ENCODE measurements around the gene PRMT1. TPM values are rescaled to one million over a fixed set of nuclear protein-coding genes. Genes with fewer than 3 reads are reported as not detected.

Gene PRMT1
- polyA plus RNA-seq, 2 of the 4 experiments (the other 2 are of a cell fraction), result 504 to 516 TPM

DNA sequence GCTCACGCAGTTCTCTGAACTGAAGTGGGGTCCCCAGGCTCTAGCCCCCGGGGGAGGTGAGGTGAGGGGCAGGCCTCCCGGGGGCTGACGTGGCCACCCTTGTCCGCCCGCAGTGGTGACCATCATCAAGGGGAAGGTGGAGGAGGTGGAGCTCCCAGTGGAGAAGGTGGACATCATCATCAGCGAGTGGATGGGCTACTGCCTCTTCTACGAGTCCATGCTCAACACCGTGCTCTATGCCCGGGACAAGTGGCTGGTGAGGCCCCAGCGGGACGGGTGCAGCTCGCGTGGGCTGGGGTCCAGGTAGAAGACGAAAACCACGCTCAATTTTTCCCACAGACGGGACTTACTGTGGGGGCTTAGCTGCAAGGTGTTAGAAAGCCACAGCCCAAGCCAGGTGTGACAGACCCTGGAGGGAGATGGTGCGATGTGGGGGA lies 6.8 kb downstream of the PRMT1 start:
- TF ChIP-seq RFX5 (IDR thresholded peaks at IDR 0.05), result no peak
- no peak for TF ChIP-seq CBX8 (IDR thresholded peaks at IDR 0.05)
- TF ChIP-seq, protein P1, sequence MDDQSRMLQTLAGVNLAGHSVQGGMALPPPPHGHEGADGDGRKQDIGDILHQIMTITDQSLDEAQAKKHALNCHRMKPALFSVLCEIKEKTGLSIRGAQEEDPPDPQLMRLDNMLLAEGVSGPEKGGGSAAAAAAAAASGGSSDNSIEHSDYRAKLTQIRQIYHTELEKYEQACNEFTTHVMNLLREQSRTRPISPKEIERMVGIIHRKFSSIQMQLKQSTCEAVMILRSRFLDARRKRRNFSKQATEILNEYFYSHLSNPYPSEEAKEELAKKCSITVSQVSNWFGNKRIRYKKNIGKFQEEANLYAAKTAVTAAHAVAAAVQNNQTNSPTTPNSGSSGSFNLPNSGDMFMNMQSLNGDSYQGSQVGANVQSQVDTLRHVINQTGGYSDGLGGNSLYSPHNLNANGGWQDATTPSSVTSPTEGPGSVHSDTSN (IDR thresholded peaks at IDR 0.05), result no peak
- TF ChIP-seq ZFP36 (IDR thresholded peaks at IDR 0.05; ENCODE audit: borderline replicate concordance, partially characterized antibody), result no peak
- no peak for TF ChIP-seq TFCP2L1 (CRISPR knock-in tag; IDR thresholded peaks at IDR 0.05)
- no peak for TF ChIP-seq EHF (CRISPR knock-in tag; IDR thresholded peaks at IDR 0.05)
- TF ChIP-seq, protein P2, sequence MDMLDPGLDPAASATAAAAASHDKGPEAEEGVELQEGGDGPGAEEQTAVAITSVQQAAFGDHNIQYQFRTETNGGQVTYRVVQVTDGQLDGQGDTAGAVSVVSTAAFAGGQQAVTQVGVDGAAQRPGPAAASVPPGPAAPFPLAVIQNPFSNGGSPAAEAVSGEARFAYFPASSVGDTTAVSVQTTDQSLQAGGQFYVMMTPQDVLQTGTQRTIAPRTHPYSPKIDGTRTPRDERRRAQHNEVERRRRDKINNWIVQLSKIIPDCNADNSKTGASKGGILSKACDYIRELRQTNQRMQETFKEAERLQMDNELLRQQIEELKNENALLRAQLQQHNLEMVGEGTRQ (IDR thresholded peaks at IDR 0.05), result no peak
- no peak for TF ChIP-seq KDM5A (IDR thresholded peaks at IDR 0.05)
- ChIA-PET CTCF (interaction anchor here (0.7 to 5.5 kb wide), 33 partner anchors 8 to 452 kb away, joined by 3 to 42 read pairs (median 4); partner anchors contain the start of genes FUZ and PRRG2), POLR2A (interaction anchor here (1.0 to 2.6 kb wide), 2 partner anchors 7 to 43 kb away, joined by 3 to 13 read pairs; partner anchors contain the start of gene PRMT1)
- DNase-seq (ENCODE audit: low read depth in 1 of 2, low spot score in 1 of 2) (no peak), ATAC-seq (no peak), FAIRE-seq (no peak)
- WGBS (ENCODE audit: missing lambda C conversion rate), result 94% methylated on average over 18 of the region's 18 CpGs
- Histone ChIP-seq H3K4me3 (no peak overlapping the region), H3K9me3 (no peaks in the 10 kb centered on the region), H3K4me1 (peaks cover 32% of the 10 kb centered on the region), H3K27ac (no peak overlapping the region), H3K4me2 (no peak overlapping the region)

DNA sequence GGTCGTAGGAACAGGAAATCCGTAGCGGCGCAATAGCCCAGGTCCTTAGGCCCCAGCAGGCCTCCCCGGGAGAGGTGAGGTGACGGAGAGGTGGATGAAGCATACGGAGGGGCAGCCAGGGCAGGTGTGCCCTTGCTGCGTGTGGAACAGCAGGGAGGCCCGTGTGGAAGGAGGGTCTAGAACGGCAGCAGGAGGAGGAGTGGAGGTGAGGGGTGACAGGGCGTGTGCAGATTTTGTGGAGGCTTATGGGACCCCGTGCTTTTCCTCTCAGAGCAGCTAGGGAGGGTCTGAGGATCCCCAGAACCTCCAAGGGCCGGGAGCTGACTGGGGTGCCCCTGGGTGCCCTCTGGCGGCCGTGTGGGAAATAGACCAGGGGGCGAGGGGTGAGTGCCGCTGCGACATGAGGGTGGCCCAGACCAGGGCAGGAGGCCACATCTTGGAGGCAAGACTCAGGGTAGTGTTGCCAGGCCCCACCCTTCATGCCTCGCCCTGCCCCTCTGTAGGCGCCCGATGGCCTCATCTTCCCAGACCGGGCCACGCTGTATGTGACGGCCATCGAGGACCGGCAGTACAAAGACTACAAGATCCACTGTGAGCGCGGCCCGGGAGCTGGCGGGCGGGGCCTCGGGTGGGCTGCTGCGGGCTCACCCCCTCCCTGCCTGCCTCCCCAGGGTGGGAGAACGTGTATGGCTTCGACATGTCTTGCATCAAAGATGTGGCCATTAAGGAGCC lies 7.3 kb downstream of the PRMT1 start:
- Histone ChIP-seq H3K4me3 (no peak overlapping the region), H3K4me1 (peaks cover 26% of the 10 kb centered on the region), H3K27ac (0 out of 6 replicates have a peak overlapping the region, but pooled peaks of 1 of the 2 experiments have one; percentile 2), H3K9me3 (no peaks in the 10 kb centered on the region), H3K4me2 (no peak overlapping the region)
- CTCF ChIA-PET, result interaction anchor here (0.6 to 5.5 kb wide), 43 partner anchors 9 to 451 kb away, joined by 3 to 42 read pairs (median 4); partner anchors contain the start of genes FUZ, PRRG2, RRAS and TSKS
- 73% methylated on average over 32 of the region's 35 CpGs for WGBS (ENCODE audit: missing lambda C conversion rate)
- POLR2A ChIA-PET, result interaction anchor here (1.0 to 2.6 kb wide), 3 partner anchors 8 to 81 kb away, joined by 3 to 13 read pairs (median 3); partner anchors contain the start of gene PRMT1
- DNase-seq (ENCODE audit: low read depth in 1 of 2, low spot score in 1 of 2) (peak; percentile 57 to 75), FAIRE-seq (no peak), ATAC-seq (peak; percentile 50 to 70)
- TF ChIP-seq, protein P3, sequence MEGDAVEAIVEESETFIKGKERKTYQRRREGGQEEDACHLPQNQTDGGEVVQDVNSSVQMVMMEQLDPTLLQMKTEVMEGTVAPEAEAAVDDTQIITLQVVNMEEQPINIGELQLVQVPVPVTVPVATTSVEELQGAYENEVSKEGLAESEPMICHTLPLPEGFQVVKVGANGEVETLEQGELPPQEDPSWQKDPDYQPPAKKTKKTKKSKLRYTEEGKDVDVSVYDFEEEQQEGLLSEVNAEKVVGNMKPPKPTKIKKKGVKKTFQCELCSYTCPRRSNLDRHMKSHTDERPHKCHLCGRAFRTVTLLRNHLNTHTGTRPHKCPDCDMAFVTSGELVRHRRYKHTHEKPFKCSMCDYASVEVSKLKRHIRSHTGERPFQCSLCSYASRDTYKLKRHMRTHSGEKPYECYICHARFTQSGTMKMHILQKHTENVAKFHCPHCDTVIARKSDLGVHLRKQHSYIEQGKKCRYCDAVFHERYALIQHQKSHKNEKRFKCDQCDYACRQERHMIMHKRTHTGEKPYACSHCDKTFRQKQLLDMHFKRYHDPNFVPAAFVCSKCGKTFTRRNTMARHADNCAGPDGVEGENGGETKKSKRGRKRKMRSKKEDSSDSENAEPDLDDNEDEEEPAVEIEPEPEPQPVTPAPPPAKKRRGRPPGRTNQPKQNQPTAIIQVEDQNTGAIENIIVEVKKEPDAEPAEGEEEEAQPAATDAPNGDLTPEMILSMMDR (IDR thresholded peaks at IDR 0.05), result peak; percentile 65
- TF ChIP-seq RARB (CRISPR knock-in tag; IDR thresholded peaks at IDR 0.05) (peak; percentile 12; the same call in 1 of the 2 replicates), TP53 (CRISPR knock-in tag; IDR thresholded peaks at IDR 0.05) (peak; percentile 10; the same call in 1 of the 2 replicates), RAD21 (conservative IDR thresholded peaks at IDR 0.05 in 1 of 2, IDR thresholded peaks at IDR 0.05 in 1 of 2) (peak in 1 of 2 experiments; percentile 17; a peak in 1 of 5 replicates), TFCP2L1 (CRISPR knock-in tag; IDR thresholded peaks at IDR 0.05) (peak; percentile 47; the same call in 1 of the 2 replicates), SMC3 (IDR thresholded peaks at IDR 0.05) (peak; percentile 47; the same call in 2 of the 3 replicates), CBX2 (IDR thresholded peaks at IDR 0.05; ENCODE audit: borderline replicate concordance, low read depth) (no peak), FOSB (CRISPR knock-in tag; IDR thresholded peaks at IDR 0.05) (peak; percentile 77), HOXA7 (CRISPR knock-in tag; IDR thresholded peaks at IDR 0.05) (peak; percentile 40; the same call in 1 of the 2 replicates), NFE2L2 (conservative IDR thresholded peaks at IDR 0.05; ENCODE audit: low read length) (no peak), POLR2A (IDR thresholded peaks at IDR 0.05; ENCODE audit: low read length) (no peak)

Measured in A549 (cell line).